Activated naive CD4-positive, alpha-beta T cell treated with anti-CD3 and anti-CD28 coated beads for 36 hours (primary cell): ENCODE measurements around the gene PRKCB. TPM values are rescaled to one million over a fixed set of nuclear protein-coding genes. Genes with fewer than 3 reads are reported as not detected.
"Not testable (repeated sequence)": the region's sequence is repeated elsewhere in the genome, so short reads cannot be mapped to it uniquely, and the experiment has no call there.

Experiments used
- CTCF ChIA-PET: fragments of 350-600 bp; sonication (Branson Sonifier 250); formaldehyde crosslinking; loops from one replicate; lab custom pipeline; 2021; ENCODE audit warnings: antibody characterized with exemption; lab: Charles Lee
- DNase-seq: peaks from one replicate; pipeline ENCODE4 v3.0.0-alpha.2; 2020
- H3K27ac Mint-ChIP-seq: one replicate; pipeline ENCODE4 v1.8.0; 2021; ENCODE audit warnings: mild to moderate bottlenecking, mixed read lengths
- H3K27me3 Mint-ChIP-seq: one replicate; pipeline ENCODE4 v1.8.0; 2021; ENCODE audit warnings: low read depth, mixed read lengths
- H3K36me3 Mint-ChIP-seq: one replicate; pipeline ENCODE4 v1.8.0; 2021; ENCODE audit warnings: low read depth, mixed read lengths
- H3K4me1 Mint-ChIP-seq: one replicate; pipeline ENCODE4 v1.8.0; 2021; ENCODE audit warnings: low read depth, mixed read lengths
- H3K4me3 Mint-ChIP-seq: one replicate; pipeline ENCODE4 v1.8.0; 2021; ENCODE audit warnings: mild to moderate bottlenecking, moderate library complexity, mixed read lengths
- H3K9me3 Mint-ChIP-seq: one replicate; pipeline ENCODE4 v1.8.0; 2021; ENCODE audit warnings: mixed read lengths
- intact Hi-C: fragments of 100-400 bp; cut with micrococcal nuclease; formaldehyde crosslinking; loops from one replicate; pipeline ENCODE4 v1.15.1; 2023
- total RNA-seq, 2 experiments: library from RNA; stranded (reverse); gene quantifications; one replicate each; pipeline ENCODE4 v1.2.3, GENCODE V29; 2021

PRKCB gene
- total RNA-seq, 2 experiments from 2014 or later, result 37.1 to 38.9 TPM

DNA sequence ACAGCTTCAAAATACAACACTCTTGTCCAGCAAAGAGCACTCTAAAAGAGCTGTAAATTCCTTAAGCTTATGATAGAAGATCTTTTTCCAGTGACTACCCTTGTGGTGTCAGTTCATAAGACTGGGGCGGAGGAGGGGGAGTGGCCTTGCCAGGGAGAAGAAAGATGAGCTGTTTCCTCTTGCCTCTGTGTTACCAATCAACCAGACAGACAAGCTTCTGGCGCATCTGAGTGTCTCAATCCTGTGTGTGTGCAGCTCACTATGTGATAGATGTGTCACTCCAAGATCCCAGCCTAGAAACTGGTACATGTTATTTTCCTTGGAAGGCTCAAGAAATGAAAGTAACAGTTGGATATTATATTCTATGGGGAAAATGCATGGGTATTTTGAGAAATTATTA is 253.0 kb downstream of the PRKCB start:
- Mint-ChIP-seq H3K9me3 (peaks cover 23% of the 10 kb centered on the region), H3K27ac (no peak overlapping the region), H3K36me3 (peaks cover 40% of the 10 kb centered on the region), H3K27me3 (no peaks in the 10 kb centered on the region), H3K4me1 (no peaks in the 10 kb centered on the region), H3K4me3 (no peak overlapping the region)
- DNase-seq, result no peak
- intact Hi-C loops, result no loop called here
- CTCF ChIA-PET, result interaction anchor here (0.5 kb wide), 1 partner anchor 45 kb away, joined by 3 read pairs; no protein-coding TSS in a partner anchor

DNA sequence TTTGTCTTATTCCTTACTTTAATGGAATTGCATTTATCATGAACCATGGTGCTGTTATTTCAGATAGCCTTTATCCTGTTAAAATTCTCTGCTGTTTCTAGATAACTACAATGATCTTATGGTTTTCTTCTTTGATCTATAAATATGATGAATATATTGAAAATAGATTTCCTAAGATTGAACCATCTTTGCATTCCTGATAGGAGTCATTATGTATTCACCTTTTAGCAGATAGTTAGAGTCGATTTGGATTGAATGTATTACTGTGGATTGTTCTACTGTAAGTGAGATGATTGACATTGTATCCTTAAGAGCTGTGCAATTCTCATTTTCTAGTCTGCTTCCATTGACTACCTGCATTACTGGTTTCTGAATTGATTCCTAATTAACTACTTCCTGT is 255.3 kb downstream of the PRKCB start:
- Mint-ChIP-seq H3K27ac (no peak overlapping the region), H3K27me3 (no peaks in the 10 kb centered on the region), H3K9me3 (peaks cover 23% of the 10 kb centered on the region), H3K4me1 (no peaks in the 10 kb centered on the region), H3K4me3 (no peak overlapping the region), H3K36me3 (peaks cover 55% of the 10 kb centered on the region)
- CTCF ChIA-PET, result interaction anchor here (0.7 kb wide), 1 partner anchor 161 kb away, joined by 5 read pairs; no protein-coding TSS in a partner anchor
- DNase-seq, result no peak
- intact Hi-C loops, result no loop called here

DNA sequence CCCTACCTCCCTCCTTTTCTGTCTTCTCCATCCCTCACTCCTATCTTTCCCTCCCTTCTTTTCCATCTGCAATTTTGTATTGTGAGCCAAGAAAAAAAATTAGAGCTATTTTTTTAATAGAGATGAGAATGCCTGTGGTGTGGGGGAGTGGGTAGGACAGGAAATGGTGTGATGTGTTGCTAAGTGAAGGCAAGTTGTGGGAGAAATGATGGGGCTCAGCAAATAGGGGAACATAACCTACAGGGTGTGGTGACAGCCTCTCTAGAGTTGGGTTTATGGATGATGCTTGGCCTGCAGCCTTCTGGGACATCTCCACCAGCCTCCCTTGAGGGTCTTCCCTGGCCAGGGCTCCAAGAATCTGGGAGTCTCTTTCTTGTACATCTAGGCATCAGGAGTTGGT is 257.3 kb downstream of the PRKCB start:
- Mint-ChIP-seq H3K4me1 (no peaks in the 10 kb centered on the region), H3K4me3 (no peak overlapping the region), H3K9me3 (peaks cover 23% of the 10 kb centered on the region), H3K36me3 (peaks cover 54% of the 10 kb centered on the region), H3K27ac (no peak overlapping the region), H3K27me3 (no peaks in the 10 kb centered on the region)
- no peak for DNase-seq
- CTCF ChIA-PET, result no interaction called here
- intact Hi-C loops, result no loop called here

- Mint-ChIP-seq H3K4me3 (no peak overlapping the region), H3K27ac (no peak overlapping the region)
These were observed 258.9 kb downstream of the PRKCB start for GRCh38 chr16:24094660-24095059.

DNA sequence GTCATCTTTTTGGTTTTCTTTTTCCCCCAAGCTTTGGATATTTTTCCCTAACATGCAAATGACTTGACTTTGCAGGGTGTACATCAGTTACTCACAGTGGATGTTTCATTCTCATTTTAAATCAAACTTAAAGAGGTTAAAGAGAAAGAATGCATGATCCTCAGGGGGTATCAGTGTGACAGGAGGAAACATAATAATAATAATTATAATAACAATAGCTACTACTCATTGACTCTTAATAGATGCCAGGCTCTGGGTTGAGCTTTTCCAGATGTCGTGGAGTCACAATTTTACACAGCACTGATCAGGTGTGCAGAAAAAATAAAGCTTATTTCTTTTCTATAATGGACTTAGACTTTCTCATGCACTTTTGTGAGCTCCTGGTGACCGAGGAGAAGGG is 263.1 kb downstream of the PRKCB start:
- CTCF ChIA-PET, result interaction anchor here (1.6 kb wide), 1 partner anchor 28 kb away, joined by 6 read pairs; no protein-coding TSS in a partner anchor
- peaks cover 18% of the 10 kb centered on the region for H3K36me3 Mint-ChIP-seq
- H3K4me3 Mint-ChIP-seq, result no peak overlapping the region
- DNase-seq, result no peak
- intact Hi-C loops, result no loop called here
- no peaks in the 10 kb centered on the region for H3K4me1 Mint-ChIP-seq
- no peaks in the 10 kb centered on the region for H3K9me3 Mint-ChIP-seq
- no peaks in the 10 kb centered on the region for H3K27me3 Mint-ChIP-seq
- H3K27ac Mint-ChIP-seq, result no peak overlapping the region

More at GRCh38 chr16:24094660-24095059, 258.9 kb downstream of the PRKCB start:
- Mint-ChIP-seq H3K4me1 (no peaks in the 10 kb centered on the region), H3K36me3 (peaks cover 43% of the 10 kb centered on the region), H3K27me3 (no peaks in the 10 kb centered on the region), H3K9me3 (peaks cover 16% of the 10 kb centered on the region)
- CTCF ChIA-PET, result interaction anchor here (0.6 kb wide), 1 partner anchor 320 kb away, joined by 3 read pairs; no protein-coding TSS in a partner anchor
- DNase-seq, result no peak
- intact Hi-C loops, result no loop called here

GRCh38 chr16:24101431-24101830 is 265.6 kb downstream of the PRKCB start:
- H3K36me3 Mint-ChIP-seq, result peaks cover 14% of the 10 kb centered on the region
- H3K9me3 Mint-ChIP-seq, result peaks cover 4% of the 10 kb centered on the region
- intact Hi-C loops, result no loop called here
- no peak for DNase-seq
- H3K27ac Mint-ChIP-seq, result no peak overlapping the region
- no peaks in the 10 kb centered on the region for H3K4me1 Mint-ChIP-seq
- no peak overlapping the region for H3K4me3 Mint-ChIP-seq
- H3K27me3 Mint-ChIP-seq, result no peaks in the 10 kb centered on the region
- CTCF ChIA-PET, result interaction anchor here (1.5 kb wide), 1 partner anchor 31 kb away, joined by 4 read pairs; no protein-coding TSS in a partner anchor

DNA sequence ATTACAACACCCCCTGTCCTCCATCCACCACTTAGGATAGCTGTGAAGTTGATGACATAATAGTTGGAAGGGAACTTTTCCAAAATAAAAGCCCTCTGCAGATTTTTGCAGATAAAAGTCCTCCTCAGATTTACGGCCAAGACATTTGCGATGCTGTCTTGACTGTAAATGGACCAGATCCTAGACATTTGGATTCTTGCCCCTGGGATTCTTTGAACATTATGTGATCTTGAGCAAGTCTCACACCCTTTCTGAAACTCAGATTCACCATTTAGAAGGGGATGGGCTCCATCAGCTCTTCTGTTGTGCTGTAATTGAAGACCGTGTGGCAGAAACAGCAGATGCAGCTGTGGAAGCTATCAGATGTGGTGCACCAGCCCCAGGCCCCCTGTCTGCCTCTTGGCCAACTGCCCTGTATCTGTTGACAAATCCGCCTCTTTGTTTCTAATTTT is 266.5 kb downstream of the PRKCB start:
- intact Hi-C loops, result no loop called here
- no peak overlapping the region for H3K27ac Mint-ChIP-seq
- no peak overlapping the region for H3K4me3 Mint-ChIP-seq
- no peaks in the 10 kb centered on the region for H3K27me3 Mint-ChIP-seq
- no peaks in the 10 kb centered on the region for H3K4me1 Mint-ChIP-seq
- CTCF ChIA-PET, result interaction anchor here (0.5 to 1.5 kb wide), 2 partner anchors 16 to 32 kb away, joined by 3 to 4 read pairs; no protein-coding TSS in a partner anchor
- no peak for DNase-seq
- H3K36me3 Mint-ChIP-seq, result peaks cover 14% of the 10 kb centered on the region
- H3K9me3 Mint-ChIP-seq, result peaks cover 4% of the 10 kb centered on the region

GRCh38 chr16:24105471-24105870 is 269.7 kb downstream of the PRKCB start:
- H3K4me1 Mint-ChIP-seq, intact Hi-C loops, H3K9me3 Mint-ChIP-seq, H3K27ac Mint-ChIP-seq, H3K4me3 Mint-ChIP-seq, H3K27me3 Mint-ChIP-seq, DNase-seq: not testable (repeated sequence)
- H3K36me3 Mint-ChIP-seq, result peaks cover 13% of the 10 kb centered on the region
- CTCF ChIA-PET, result interaction anchor here (0.6 kb wide), 1 partner anchor 114 kb away, joined by 6 read pairs; no protein-coding TSS in a partner anchor

DNA sequence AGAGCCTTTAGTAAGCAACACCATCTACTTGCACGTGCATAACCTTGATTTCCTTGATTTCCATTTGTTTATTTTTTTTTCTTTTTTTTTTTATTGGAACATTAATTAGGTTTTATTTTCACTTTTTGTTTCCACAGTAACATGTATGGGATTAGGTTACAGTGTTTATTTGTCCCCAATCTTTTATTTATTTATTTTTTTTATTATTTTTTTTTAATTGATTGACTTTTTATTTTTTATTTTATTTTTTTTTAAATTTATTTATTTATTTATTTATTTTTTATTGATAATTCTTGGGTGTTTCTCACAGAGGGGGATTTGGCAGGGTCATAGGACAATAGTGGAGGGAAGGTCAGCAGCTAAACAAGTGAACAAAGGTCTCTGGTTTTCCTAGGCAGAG is 272.3 kb downstream of the PRKCB start:
- DNase-seq, H3K27me3 Mint-ChIP-seq, H3K4me3 Mint-ChIP-seq, H3K27ac Mint-ChIP-seq, H3K4me1 Mint-ChIP-seq, intact Hi-C loops, CTCF ChIA-PET, H3K9me3 Mint-ChIP-seq: not testable (repeated sequence)
- H3K36me3 Mint-ChIP-seq, result peaks cover 16% of the 10 kb centered on the region

DNA sequence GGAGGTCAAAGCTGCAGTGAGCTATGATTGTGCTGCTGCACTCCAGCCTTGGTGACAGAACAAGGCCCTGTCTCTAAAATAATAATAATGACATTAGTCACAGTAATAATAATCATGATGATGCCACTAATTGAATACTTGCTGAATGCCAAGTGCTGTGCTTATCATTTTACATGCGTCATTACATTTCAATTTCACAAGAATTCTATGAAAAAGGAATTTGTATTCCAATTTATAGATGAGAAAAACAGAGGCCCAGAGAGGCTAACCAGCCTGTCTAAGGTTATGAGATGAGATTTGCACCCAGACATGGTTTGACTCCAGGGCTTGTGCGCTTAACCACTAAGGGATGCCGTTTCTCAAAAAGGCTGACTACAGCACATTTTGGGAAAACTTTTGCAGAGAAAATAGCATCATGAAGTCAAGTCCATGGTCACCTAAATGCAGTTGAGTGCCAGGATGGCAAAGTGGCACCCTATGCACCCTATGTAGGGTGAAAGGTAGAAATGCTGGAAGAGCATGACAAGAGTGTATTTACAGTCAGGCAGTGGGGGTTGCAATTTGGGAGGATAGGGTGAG is 276.0 kb downstream of the PRKCB start:
- no peak overlapping the region for H3K4me3 Mint-ChIP-seq
- H3K36me3 Mint-ChIP-seq, result peaks cover 16% of the 10 kb centered on the region
- no peak overlapping the region for H3K27ac Mint-ChIP-seq
- H3K27me3 Mint-ChIP-seq, result no peaks in the 10 kb centered on the region
- intact Hi-C loops, result no loop called here
- no peaks in the 10 kb centered on the region for H3K4me1 Mint-ChIP-seq
- CTCF ChIA-PET, result no interaction called here
- no peak for DNase-seq
- H3K9me3 Mint-ChIP-seq, result no peaks in the 10 kb centered on the region

GRCh38 chr16:24113115-24113745 is 277.4 kb downstream of the PRKCB start:
- Mint-ChIP-seq H3K36me3 (peaks cover 16% of the 10 kb centered on the region), H3K4me3 (no peak overlapping the region), H3K9me3 (no peaks in the 10 kb centered on the region), H3K27me3 (no peaks in the 10 kb centered on the region), H3K27ac (no peak overlapping the region), H3K4me1 (no peaks in the 10 kb centered on the region)
- intact Hi-C loops, result no loop called here
- DNase-seq, result no peak
- CTCF ChIA-PET, result no interaction called here

DNA sequence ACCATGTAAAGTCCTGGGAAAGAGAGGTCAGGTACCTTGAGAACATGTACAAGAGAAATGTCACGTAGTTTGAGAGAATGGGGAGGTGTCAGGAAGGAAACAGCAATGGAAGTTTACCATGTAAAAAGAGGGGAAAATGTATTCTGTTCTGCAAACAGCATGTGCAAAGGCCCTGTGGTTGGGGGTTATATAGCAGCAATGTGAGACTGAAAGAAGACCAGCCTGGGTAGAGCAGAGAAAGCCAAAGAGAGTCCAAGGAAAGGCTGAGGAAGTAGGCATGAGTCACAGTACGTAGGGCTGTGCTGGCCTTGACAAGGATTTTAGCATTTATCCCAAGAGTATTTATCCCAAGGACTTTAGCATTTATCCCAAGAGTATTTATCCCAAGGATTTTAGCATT is 279.1 kb downstream of the PRKCB start:
- no peak for DNase-seq
- no peaks in the 10 kb centered on the region for H3K9me3 Mint-ChIP-seq
- H3K4me3 Mint-ChIP-seq, result no peak overlapping the region
- H3K27me3 Mint-ChIP-seq, result no peaks in the 10 kb centered on the region
- CTCF ChIA-PET, result no interaction called here
- intact Hi-C loops, result no loop called here
- no peak overlapping the region for H3K27ac Mint-ChIP-seq
- peaks cover 18% of the 10 kb centered on the region for H3K36me3 Mint-ChIP-seq
- no peaks in the 10 kb centered on the region for H3K4me1 Mint-ChIP-seq
